Measurements from ENCODE around the gene PRR9. TPM values are rescaled to one million over a fixed set of nuclear protein-coding genes. Genes with fewer than 3 reads are reported as not detected.
A peak's percentile ranks its signal among the peaks of the same experiment; 100 is the strongest.

PRR9 gene
- total RNA-seq, 1 donor from 2014 or later: not detected

- peak; percentile 70 for ATAC-seq
Measured at GRCh38 chr1:153231363-153231762, 14.0 kb downstream of the PRR9 start.

GRCh38 chr1:153231785-153232184, 14.4 kb downstream of the PRR9 start:
- ATAC-seq: no peak

GRCh38 chr1:153232553-153232952, 15.2 kb downstream of the PRR9 start:
- peak; percentile 83 for ATAC-seq

GRCh38 chr1:153233448-153233847, 16.1 kb downstream of the PRR9 start:
- ATAC-seq: no peak

- ATAC-seq: peak; percentile 69
Measured at GRCh38 chr1:153238527-153238926, 21.1 kb downstream of the PRR9 start.

- no peak for ATAC-seq
Measured at GRCh38 chr1:153242160-153242559, 24.8 kb downstream of the PRR9 start.

- ATAC-seq: no peak
Measured at GRCh38 chr1:153245466-153245865, 28.1 kb downstream of the PRR9 start.

- ATAC-seq: no peak
Measured at GRCh38 chr1:153246018-153246417, 28.6 kb downstream of the PRR9 start.

- ATAC-seq: no peak
Measured at GRCh38 chr1:153246825-153247224, 29.4 kb downstream of the PRR9 start.

GRCh38 chr1:153248176-153248879, 30.9 kb downstream of the PRR9 start:
- no peak for ATAC-seq

GRCh38 chr1:153250166-153250565, 32.8 kb downstream of the PRR9 start:
- no peak for ATAC-seq

GRCh38 chr1:153251087-153251486, 33.7 kb downstream of the PRR9 start:
- no peak for ATAC-seq

- no peak for ATAC-seq
Measured at GRCh38 chr1:153251562-153251961, 34.2 kb downstream of the PRR9 start.

GRCh38 chr1:153251988-153252387, 34.6 kb downstream of the PRR9 start:
- ATAC-seq: peak; percentile 86

GRCh38 chr1:153253076-153253475, 35.7 kb downstream of the PRR9 start:
- ATAC-seq: no peak

- no peak for ATAC-seq
Measured at GRCh38 chr1:153253693-153254092, 36.3 kb downstream of the PRR9 start.

GRCh38 chr1:153259387-153259786, 42.0 kb downstream of the PRR9 start, which contains the start of gene LORICRIN:
Gene LORICRIN, plus strand, starts transcription at chr1:153259687. Its CDS starts 1,263 bp downstream, at chr1:153260950.
- ATAC-seq: no peak

GRCh38 chr1:153260585-153261280, 43.3 kb downstream of the PRR9 start:
- no peak for ATAC-seq

GRCh38 chr1:153261281-153262069, 44.1 kb downstream of the PRR9 start:
- peak; percentile 44 for ATAC-seq

GRCh38 chr1:153262070-153262366, 44.6 kb downstream of the PRR9 start:
- no peak for ATAC-seq

- no peak for ATAC-seq
Measured at GRCh38 chr1:153262462-153263157, 45.2 kb downstream of the PRR9 start.

- no peak for ATAC-seq
Measured at GRCh38 chr1:153265457-153265856, 48.1 kb downstream of the PRR9 start.
